Fibroblast of the aortic adventitia (primary cell): ENCODE results near the gene ATPAF1. TPM values are rescaled to one million over a fixed set of nuclear protein-coding genes. Genes with fewer than 3 reads are reported as not detected.
A peak's percentile ranks its signal among the peaks of the same experiment; 100 is the strongest.

Source experiments
- DNase-seq: peaks from one replicate; pipeline ENCODE4 v3.0.0-alpha.2; 2010; ENCODE audit warnings: low read depth
- H3K4me3 ChIP-seq: 2 replicates; pipeline ENCODE4 v1.5.1; 2011; ENCODE audit warnings: low read depth, mild to moderate bottlenecking, control low read depth, low read length, moderate library complexity
- CTCF ChIP-seq: IDR thresholded peaks from 2 replicates; pipeline ENCODE4 v1.5.1; 2011; ENCODE audit warnings: mild to moderate bottlenecking, low read length, control low read depth, inconsistent platforms; ENCODE audit not compliant: insufficient read depth
- total RNA-seq: library from RNA; depleted of rRNA; stranded (reverse); fragments of >200 nt; gene quantifications from 2 replicates; pipeline ENCODE4 v1.2.3, GENCODE V29; 2012; ENCODE audit warnings: low replicate concordance

The ATPAF1 gene
- total RNA-seq = 49.3 and 53.5 TPM in 2 replicates

GRCh38 chr1:46667782-46668760 lies at the start of gene ATPAF1:
TSS of gene ATPAF1 (minus strand) at chr1:46668364. CDS start at chr1:46668322, 42 bp downstream.
- TF ChIP-seq CTCF = no peak
- DNase-seq = peak; percentile 68
- peak within 1 kb of the TSS; percentile 87 for H3K4me3 ChIP-seq

- peak overlapping the region; percentile 90 for H3K4me3 ChIP-seq
- TF ChIP-seq CTCF = no peak
- DNase-seq = no peak
These were observed 49.5 kb upstream of the ATPAF1 start for GRCh38 chr1:46717654-46718053.

- TF ChIP-seq CTCF = no peak
- no peak for DNase-seq
- no peak overlapping the region for H3K4me3 ChIP-seq
These were observed 46.8 kb upstream of the ATPAF1 start for GRCh38 chr1:46714976-46715375.

GRCh38 chr1:46708121-46708520 lies 40.0 kb upstream of the ATPAF1 start:
- H3K4me3 ChIP-seq = no peak overlapping the region
- no peak for TF ChIP-seq CTCF
- DNase-seq = peak; percentile 33

- no peak for DNase-seq
- H3K4me3 ChIP-seq = no peak overlapping the region
- TF ChIP-seq CTCF = no peak
These were observed 37.2 kb upstream of the ATPAF1 start for GRCh38 chr1:46705408-46705807.

GRCh38 chr1:46703927-46704641 lies 35.9 kb upstream of the ATPAF1 start:
- no peak for DNase-seq
- TF ChIP-seq CTCF = no peak
- H3K4me3 ChIP-seq = no peak overlapping the region
